ENCODE measurements around the gene DENND5A.
A peak's percentile ranks its signal among the peaks of the same experiment; 100 is the strongest.

- TF ChIP-seq FOXA1 (IDR thresholded peaks at IDR 0.05) (no peak), CTCF (IDR thresholded peaks at IDR 0.05; ENCODE audit: low read depth, low read length, missing input control) (no peak), JUND (IDR thresholded peaks at IDR 0.05) (peak in 1 of 2 donors; percentile 9), GABPA (IDR thresholded peaks at IDR 0.05 in 1 of 2, conservative IDR thresholded peaks at IDR 0.05 in 1 of 2) (no peak), ATF3 (IDR thresholded peaks at IDR 0.05) (no peak), RAD21 (IDR thresholded peaks at IDR 0.05) (no peak), TAF1 (conservative IDR thresholded peaks at IDR 0.05) (no peak), REST (IDR thresholded peaks at IDR 0.05) (no peak), SP1 (IDR thresholded peaks at IDR 0.05) (no peak), MAX (IDR thresholded peaks at IDR 0.05) (peak; percentile 17)
Observed at GRCh38 chr11:9313648-9314290, 48.6 kb upstream of the DENND5A start.

All from liver (tissue), 3 donors.